Activated CD4-positive, alpha-beta T cell treated with anti-CD3 and anti-CD28 coated beads for 36 hours (primary cell): ENCODE measurements around the gene TMF1. TPM values are rescaled to one million over a fixed set of nuclear protein-coding genes. Genes with fewer than 3 reads are reported as not detected.
A peak's percentile ranks its signal among the peaks of the same experiment; 100 is the strongest.

Experiments
- ATAC-seq: fragments of 200-7000 bp; cut with Tn5 transposase; one replicate; pipeline ENCODE4 v1.10.0; 2021; ENCODE audit warnings: mild to moderate bottlenecking, moderate library complexity
- CTCF ChIA-PET: fragments of 350-600 bp; sonication (Branson Sonifier 250); formaldehyde crosslinking; loops from one replicate; lab custom pipeline; 2021; ENCODE audit warnings: antibody characterized with exemption; lab: Charles Lee
- POLR2A ChIA-PET: fragments of 350-600 bp; sonication (Branson Sonifier 250); formaldehyde crosslinking; loops from one replicate; lab custom pipeline; 2021; ENCODE audit warnings: antibody characterized with exemption, inconsistent platforms; lab: Charles Lee
- DNase-seq: peaks from one replicate; pipeline ENCODE4 v3.0.0-alpha.2; 2020
- H3K27ac Mint-ChIP-seq: one replicate; pipeline ENCODE4 v1.8.0; 2021; ENCODE audit warnings: mixed read lengths
- H3K27me3 Mint-ChIP-seq: one replicate; pipeline ENCODE4 v1.8.0; 2021; ENCODE audit warnings: mixed read lengths
- H3K36me3 Mint-ChIP-seq: one replicate; pipeline ENCODE4 v1.8.0; 2021; ENCODE audit warnings: low read depth, mixed read lengths
- H3K4me1 Mint-ChIP-seq: one replicate; pipeline ENCODE4 v1.8.0; 2021; ENCODE audit warnings: mixed read lengths
- H3K4me3 Mint-ChIP-seq: one replicate; pipeline ENCODE4 v1.8.0; 2021; ENCODE audit warnings: mild to moderate bottlenecking, moderate library complexity, mixed read lengths
- H3K9me3 Mint-ChIP-seq: one replicate; pipeline ENCODE4 v1.8.0; 2021; ENCODE audit warnings: low read depth, mixed read lengths
- intact Hi-C, 2 experiments: fragments of 100-400 bp; cut with DNase I in 1 of 2; cut with micrococcal nuclease in 1 of 2; formaldehyde crosslinking; loops; one replicate each; pipeline versions ENCODE4 v1.14.2 to v1.15.1; 2022 to 2024; cut with DNase I, micrococcal nuclease
- total RNA-seq, 2 experiments: library from RNA; stranded (reverse); gene quantifications; one replicate each; pipeline ENCODE4 v1.2.3, GENCODE V29; 2021

Gene TMF1
- total RNA-seq, 2 experiments from 2014 or later = 33.2 to 34.1 TPM

DNA sequence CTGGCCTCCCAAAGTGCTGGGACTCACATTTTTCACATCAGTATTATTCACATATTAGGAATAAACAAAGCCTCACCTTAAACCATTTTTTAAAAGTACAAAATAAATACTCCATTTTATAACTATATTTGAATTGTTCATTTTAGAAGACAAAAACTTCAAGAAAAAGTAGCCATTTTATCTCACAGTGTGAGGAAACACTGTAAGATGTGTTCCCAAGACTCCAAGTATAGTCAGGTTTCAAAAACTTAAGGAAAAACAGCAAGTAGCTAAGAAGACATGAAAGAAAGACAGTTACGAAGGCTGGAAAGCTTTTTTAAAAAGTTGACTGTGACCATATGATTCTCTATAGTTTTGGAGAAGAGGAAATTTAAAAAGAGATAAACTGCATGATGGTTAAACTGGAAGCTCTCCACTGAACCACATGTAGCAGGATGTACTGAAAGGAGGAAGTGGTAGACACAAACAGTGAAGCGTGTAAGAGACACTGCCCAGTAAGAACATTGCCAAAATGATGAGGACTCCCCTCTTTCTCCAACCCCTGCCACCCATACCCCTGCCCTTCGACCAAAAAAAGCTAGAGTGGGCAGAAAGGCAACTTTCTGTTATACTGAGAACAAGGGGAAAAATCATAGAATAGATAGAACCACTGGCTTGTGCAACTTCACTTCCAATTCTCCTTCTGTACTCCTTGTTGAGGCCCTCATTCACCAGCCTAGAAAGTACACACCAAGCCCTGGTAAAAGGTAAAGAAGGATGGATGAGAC, 6.2 kb upstream of the TMF1 start:
- CTCF ChIA-PET = interaction anchor here (0.7 to 1.2 kb wide), 4 partner anchors 11 to 55 kb away, joined by 3 to 6 read pairs (median 3); no protein-coding TSS in a partner anchor
- ATAC-seq = peak; percentile 79
- Mint-ChIP-seq H3K36me3 (peaks cover 55% of the 10 kb centered on the region), H3K4me3 (no peak overlapping the region), H3K27ac (peak overlapping the region; percentile 76), H3K27me3 (no peaks in the 10 kb centered on the region), H3K9me3 (peaks cover 3% of the 10 kb centered on the region), H3K4me1 (peaks cover 24% of the 10 kb centered on the region)
- POLR2A ChIA-PET = interaction anchor here (0.7 kb wide), 1 partner anchor 8 kb away, joined by 4 read pairs; no protein-coding TSS in a partner anchor
- DNase-seq = no peak
- intact Hi-C loops = no loop called here

GRCh38 chr3:69052472-69052898, 352 bp upstream of the TMF1 start:
- Mint-ChIP-seq H3K4me1 (peaks cover 38% of the 10 kb centered on the region), H3K27me3 (no peaks in the 10 kb centered on the region), H3K9me3 (no peaks in the 10 kb centered on the region), H3K36me3 (peaks cover 39% of the 10 kb centered on the region), H3K27ac (peak overlapping the region; percentile 98), H3K4me3 (peak overlapping the region; percentile 99)
- no peak for DNase-seq
- intact Hi-C loops = loop anchor here (1.0 kb wide), 4 partner anchors 19 to 39 kb away; partner anchors contain the start of genes ARL6IP5 (in 2 of the 2), UBA3 (in 2 of the 2) and EOGT (in 1 of the 2)
- CTCF ChIA-PET = interaction anchor here (1.1 to 4.5 kb wide), 9 partner anchors 12 to 68 kb away, joined by 3 to 25 read pairs (median 5); no protein-coding TSS in a partner anchor
- ATAC-seq = peak; percentile 5
- POLR2A ChIA-PET = interaction anchor here (0.6 to 1.5 kb wide), 4 partner anchors 8 to 32 kb away, joined by 4 to 7 read pairs (median 5); partner anchors contain the start of gene ARL6IP5

GRCh38 chr3:69048990-69049389, 3.1 kb downstream of the TMF1 start:
- ChIA-PET CTCF (interaction anchor here (0.6 to 1.4 kb wide), 2 partner anchors 11 to 188 kb away, joined by 3 to 5 read pairs; no protein-coding TSS in a partner anchor), POLR2A (no interaction called here)
- no peak for DNase-seq
- Mint-ChIP-seq H3K27ac (no peak overlapping the region), H3K9me3 (no peaks in the 10 kb centered on the region), H3K4me1 (peaks cover 48% of the 10 kb centered on the region), H3K27me3 (no peaks in the 10 kb centered on the region), H3K4me3 (peak overlapping the region; percentile 21), H3K36me3 (peaks cover 36% of the 10 kb centered on the region)
- intact Hi-C loops = no loop called here
- ATAC-seq = no peak

- intact Hi-C loops = no loop called here
- Mint-ChIP-seq H3K27ac (no peak overlapping the region), H3K27me3 (no peaks in the 10 kb centered on the region), H3K4me3 (no peak overlapping the region), H3K4me1 (peaks cover 34% of the 10 kb centered on the region), H3K36me3 (peaks cover 40% of the 10 kb centered on the region), H3K9me3 (no peaks in the 10 kb centered on the region)
- ATAC-seq (no peak), DNase-seq (no peak)
- ChIA-PET POLR2A (no interaction called here), CTCF (interaction anchor here (0.6 to 1.5 kb wide), 2 partner anchors 9 to 43 kb away, joined by 4 to 5 read pairs; no protein-coding TSS in a partner anchor)
These were observed 7.5 kb downstream of the TMF1 start for GRCh38 chr3:69044608-69045007.

DNA sequence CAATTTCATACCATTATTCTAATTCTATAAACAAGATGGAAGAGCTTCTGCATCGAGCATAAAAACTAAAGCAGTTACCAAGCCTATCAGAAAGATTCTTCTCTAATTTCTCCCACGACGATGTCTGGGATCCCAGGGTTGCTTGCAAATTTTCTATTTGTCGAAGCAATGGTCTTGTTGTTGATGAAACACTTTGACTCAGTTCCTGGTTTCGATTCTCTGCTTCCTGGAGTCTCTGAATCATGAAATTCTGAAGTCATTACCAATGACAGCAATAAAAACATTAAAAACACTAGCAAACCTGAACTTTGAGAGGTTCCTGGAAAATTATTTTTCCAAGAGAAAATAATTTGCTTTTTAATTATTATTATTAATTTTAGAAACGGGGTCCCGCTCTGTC, 18.7 kb downstream of the TMF1 start:
- H3K27me3 Mint-ChIP-seq = no peaks in the 10 kb centered on the region
- peaks cover 57% of the 10 kb centered on the region for H3K36me3 Mint-ChIP-seq
- H3K9me3 Mint-ChIP-seq = no peaks in the 10 kb centered on the region
- DNase-seq = peak; percentile 28
- ChIA-PET POLR2A (interaction anchor here (0.8 kb wide), 1 partner anchor 35 kb away, joined by 3 read pairs; no protein-coding TSS in a partner anchor), CTCF (no interaction called here)
- intact Hi-C loops = loop anchor here in 1 of 2 experiments (1.0 kb wide), 3 partner anchors 10 to 49 kb away; partner anchors contain the start of gene TMF1
- H3K27ac Mint-ChIP-seq = no peak overlapping the region
- peak; percentile 80 for ATAC-seq
- no peak overlapping the region for H3K4me3 Mint-ChIP-seq
- H3K4me1 Mint-ChIP-seq = peaks cover 15% of the 10 kb centered on the region

DNA sequence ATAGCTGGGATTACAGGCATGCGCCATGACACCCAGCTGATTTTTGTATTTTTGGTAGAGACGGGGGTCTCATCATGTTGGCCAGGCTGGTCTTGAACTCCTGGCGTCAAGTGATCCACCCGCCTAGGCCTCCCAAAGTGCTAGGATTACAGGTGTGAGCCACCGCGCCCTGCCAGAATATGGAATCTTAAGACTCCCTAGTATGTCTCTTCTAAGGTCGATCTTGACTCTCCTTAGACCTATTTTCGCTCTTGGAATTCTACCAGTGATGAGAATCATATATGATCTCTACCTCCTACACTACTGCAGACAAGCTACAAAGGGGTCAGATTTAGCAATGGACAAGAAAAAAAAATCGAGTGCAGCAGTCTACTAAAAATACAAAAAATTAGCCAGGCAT, 19.4 kb downstream of the TMF1 start:
- no peaks in the 10 kb centered on the region for H3K27me3 Mint-ChIP-seq
- H3K9me3 Mint-ChIP-seq = no peaks in the 10 kb centered on the region
- CTCF ChIA-PET = interaction anchor here (1.1 kb wide), 1 partner anchor 54 kb away, joined by 4 read pairs; no protein-coding TSS in a partner anchor
- intact Hi-C loops = loop anchor here in 1 of 2 experiments (1.0 kb wide), 3 partner anchors 11 to 50 kb away; partner anchors contain the start of gene TMF1
- peaks cover 61% of the 10 kb centered on the region for H3K36me3 Mint-ChIP-seq
- POLR2A ChIA-PET = interaction anchor here (0.8 kb wide), 1 partner anchor 36 kb away, joined by 3 read pairs; no protein-coding TSS in a partner anchor
- peak overlapping the region; percentile 85 for H3K27ac Mint-ChIP-seq
- no peak for ATAC-seq
- peaks cover 15% of the 10 kb centered on the region for H3K4me1 Mint-ChIP-seq
- DNase-seq = no peak
- no peak overlapping the region for H3K4me3 Mint-ChIP-seq

DNA sequence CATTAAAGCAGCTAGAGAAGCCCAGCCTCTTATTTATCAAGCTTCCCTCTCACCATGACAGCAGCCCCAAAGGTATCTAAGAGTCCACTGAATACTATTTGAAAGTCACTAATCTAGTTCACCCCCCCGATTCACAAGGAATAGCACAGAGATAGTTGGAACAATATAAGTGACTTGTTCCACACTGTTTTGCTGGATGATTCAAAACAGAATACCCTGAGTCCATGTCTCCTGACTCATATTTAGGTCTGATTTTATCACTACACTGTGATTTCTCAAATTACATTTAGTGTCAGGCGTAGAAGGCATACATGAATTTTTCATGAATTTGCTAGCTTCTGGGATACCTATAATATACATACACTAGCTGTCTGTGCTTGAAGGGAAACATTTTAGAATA, 20.0 kb downstream of the TMF1 start:
- intact Hi-C loops = no loop called here
- ChIA-PET POLR2A (interaction anchor here (0.5 kb wide), 1 partner anchor 69 kb away, joined by 5 read pairs; no protein-coding TSS in a partner anchor), CTCF (interaction anchor here (0.7 to 1.1 kb wide), 2 partner anchors 14 to 54 kb away, joined by 3 to 4 read pairs; no protein-coding TSS in a partner anchor)
- DNase-seq (no peak), ATAC-seq (peak; percentile 69)
- Mint-ChIP-seq H3K4me1 (peaks cover 15% of the 10 kb centered on the region), H3K4me3 (no peak overlapping the region), H3K9me3 (no peaks in the 10 kb centered on the region), H3K27ac (no peak overlapping the region), H3K27me3 (no peaks in the 10 kb centered on the region), H3K36me3 (peaks cover 62% of the 10 kb centered on the region)

DNA sequence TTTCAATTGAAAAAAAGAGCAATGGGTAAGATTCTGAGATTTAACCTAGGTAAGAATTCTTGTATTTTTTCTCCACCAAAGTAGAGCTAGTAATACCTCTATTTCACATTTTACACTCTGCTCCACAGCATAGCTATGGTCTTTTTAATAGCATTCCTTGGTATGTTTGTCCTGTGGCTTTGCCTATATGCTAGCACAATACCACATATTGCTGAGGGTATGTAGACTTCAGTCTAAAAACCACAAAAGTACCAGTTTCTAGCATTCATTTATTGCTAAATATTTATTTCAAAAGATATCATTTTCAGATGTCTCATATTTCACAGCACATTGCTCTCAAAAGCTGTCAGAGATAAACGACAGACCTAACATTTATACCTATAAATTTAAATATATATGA, 20.5 kb downstream of the TMF1 start:
- intact Hi-C loops = no loop called here
- ChIA-PET POLR2A (interaction anchor here (0.5 kb wide), 1 partner anchor 69 kb away, joined by 5 read pairs; no protein-coding TSS in a partner anchor), CTCF (interaction anchor here (0.7 kb wide), 1 partner anchor 15 kb away, joined by 3 read pairs; no protein-coding TSS in a partner anchor)
- ATAC-seq (no peak), DNase-seq (no peak)
- no peaks in the 10 kb centered on the region for H3K27me3 Mint-ChIP-seq
- no peaks in the 10 kb centered on the region for H3K9me3 Mint-ChIP-seq
- peaks cover 15% of the 10 kb centered on the region for H3K4me1 Mint-ChIP-seq
- H3K4me3 Mint-ChIP-seq = no peak overlapping the region
- no peak overlapping the region for H3K27ac Mint-ChIP-seq
- H3K36me3 Mint-ChIP-seq = peaks cover 60% of the 10 kb centered on the region

DNA sequence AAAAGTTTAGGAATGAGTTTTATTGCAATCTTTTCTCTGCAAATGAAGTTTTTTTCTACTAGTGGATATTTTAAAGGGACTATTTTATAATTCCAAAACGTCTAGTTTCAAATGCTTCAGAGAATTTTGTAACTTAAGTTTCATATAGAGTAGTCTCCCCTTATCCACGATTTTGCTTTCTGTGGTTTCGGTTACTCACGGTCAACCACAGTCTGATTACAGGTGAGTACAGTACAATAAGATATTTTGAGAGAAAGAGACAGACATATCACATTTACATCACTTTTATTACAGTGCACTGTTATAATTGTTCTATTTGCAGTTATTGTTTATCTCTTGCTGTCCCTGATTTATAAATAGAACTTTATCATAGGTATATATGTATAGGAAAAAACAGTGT, 31.3 kb downstream of the TMF1 start:
- DNase-seq = no peak
- Mint-ChIP-seq H3K27ac (no peak overlapping the region), H3K4me1 (peaks cover 5% of the 10 kb centered on the region), H3K27me3 (no peaks in the 10 kb centered on the region), H3K4me3 (no peak overlapping the region), H3K9me3 (no peaks in the 10 kb centered on the region), H3K36me3 (peaks cover 28% of the 10 kb centered on the region)
- ChIA-PET POLR2A (no interaction called here), CTCF (interaction anchor here (1.0 to 1.2 kb wide), 2 partner anchors 17 to 31 kb away, joined by 3 to 4 read pairs; partner anchors contain the start of gene TMF1)
- intact Hi-C loops = no loop called here
- ATAC-seq = no peak

GRCh38 chr3:69020424-69020823, 31.7 kb downstream of the TMF1 start:
- DNase-seq (no peak), ATAC-seq (no peak)
- CTCF ChIA-PET = interaction anchor here (0.8 to 1.2 kb wide), 3 partner anchors 17 to 167 kb away, joined by 3 to 4 read pairs (median 3); partner anchors contain the start of gene TMF1
- no peaks in the 10 kb centered on the region for H3K9me3 Mint-ChIP-seq
- no peak overlapping the region for H3K4me3 Mint-ChIP-seq
- no peak overlapping the region for H3K27ac Mint-ChIP-seq
- H3K27me3 Mint-ChIP-seq = no peaks in the 10 kb centered on the region
- peaks cover 24% of the 10 kb centered on the region for H3K36me3 Mint-ChIP-seq
- peaks cover 5% of the 10 kb centered on the region for H3K4me1 Mint-ChIP-seq
- intact Hi-C loops = no loop called here
- POLR2A ChIA-PET = interaction anchor here (0.6 kb wide), 1 partner anchor 11 kb away, joined by 7 read pairs; no protein-coding TSS in a partner anchor

DNA sequence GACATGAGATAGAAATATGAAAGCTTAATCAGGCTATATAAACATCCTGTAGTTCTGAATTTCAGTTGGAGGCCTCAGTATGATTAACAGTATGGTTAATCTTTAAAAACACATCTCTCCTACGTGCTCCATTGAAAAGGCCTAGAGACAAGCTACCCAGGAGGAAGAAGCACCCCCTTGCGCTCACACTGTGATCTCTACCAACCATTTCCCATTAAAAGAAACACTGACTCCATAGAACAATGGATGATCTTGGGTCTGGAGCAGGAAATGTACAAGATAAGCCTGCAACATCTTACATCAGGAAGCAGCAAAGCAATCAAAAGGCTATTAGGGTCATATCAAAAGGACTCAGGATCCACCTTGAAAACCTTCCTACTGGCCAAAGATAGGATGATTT, 35.2 kb downstream of the TMF1 start:
- H3K4me1 Mint-ChIP-seq = peaks cover 24% of the 10 kb centered on the region
- DNase-seq (no peak), ATAC-seq (no peak)
- ChIA-PET CTCF (interaction anchor here (0.7 kb wide), 1 partner anchor 11 kb away, joined by 3 read pairs; no protein-coding TSS in a partner anchor), POLR2A (no interaction called here)
- H3K27ac Mint-ChIP-seq = no peak overlapping the region
- H3K27me3 Mint-ChIP-seq = no peaks in the 10 kb centered on the region
- no peaks in the 10 kb centered on the region for H3K9me3 Mint-ChIP-seq
- intact Hi-C loops = no loop called here
- H3K4me3 Mint-ChIP-seq = no peak overlapping the region
- peaks cover 21% of the 10 kb centered on the region for H3K36me3 Mint-ChIP-seq
